Neuronal stem cell (in vitro differentiated cells): Measurements from ENCODE around the gene ZNF219.

Experiments
- DNase-seq: peaks from one replicate; pipeline ENCODE4 v3.0.0-alpha.2; 2013; ENCODE audit warnings: low spot score
- H2AFZ ChIP-seq: one replicate; pipeline ENCODE4 v1.6.1; 2013; ENCODE audit warnings: mild to moderate bottlenecking, low read length, inconsistent platforms
- H2AK5ac ChIP-seq: 2 replicates; pipeline ENCODE4 v1.6.1; 2013; ENCODE audit warnings: low read depth, mild to moderate bottlenecking, inconsistent platforms, low read length, moderate library complexity, mixed read lengths
- H2BK120ac ChIP-seq: 2 replicates; pipeline ENCODE4 v1.6.1; 2013; ENCODE audit warnings: low read depth, mild to moderate bottlenecking, inconsistent platforms, low read length, moderate library complexity, mixed read lengths
- H2BK12ac ChIP-seq: one replicate; pipeline ENCODE4 v1.6.1; 2013; ENCODE audit warnings: low read length, inconsistent platforms
- H2BK15ac ChIP-seq: 2 replicates; pipeline ENCODE4 v1.6.1; 2013; ENCODE audit warnings: mild to moderate bottlenecking, low read length, inconsistent platforms, mixed read lengths
- H2BK5ac ChIP-seq: one replicate; pipeline ENCODE4 v1.6.1; 2013; ENCODE audit warnings: inconsistent platforms, mild to moderate bottlenecking, low read length, moderate library complexity
- H3K14ac ChIP-seq: one replicate; pipeline ENCODE4 v1.6.1; 2013; ENCODE audit warnings: low read length, inconsistent platforms
- H3K18ac ChIP-seq: 2 replicates; pipeline ENCODE4 v1.6.1; 2013; ENCODE audit warnings: low read length, inconsistent platforms
- H3K23ac ChIP-seq: 2 replicates; pipeline ENCODE4 v1.6.1; 2013; ENCODE audit warnings: low read depth, mild to moderate bottlenecking, mixed read lengths, low read length, inconsistent platforms; ENCODE audit not compliant: poor library complexity
- H3K27ac ChIP-seq: replicated peaks from 3 replicates; pipeline ENCODE4 v1.5.1; 2013; ENCODE audit warnings: low read length, inconsistent platforms
- H3K27me3 ChIP-seq, 3 experiments: 2 replicates each; pipeline ENCODE4 v1.6.1; 2013; ENCODE audit warnings: low read length in 3 of 3, mild to moderate bottlenecking in 2 of 3, inconsistent platforms in 1 of 3, low read depth in 1 of 3, mixed read lengths in 1 of 3, moderate library complexity in 1 of 3; ENCODE audit not compliant: control insufficient read depth in 3 of 3, insufficient read depth in 3 of 3
- H3K36me3 ChIP-seq, 2 donors: replicated peaks in 1 of 2; 2 replicates each; pipeline ENCODE4 v1.6.1; 2013; ENCODE audit warnings: low read length in 2 of 2; ENCODE audit not compliant: control insufficient read depth in 2 of 2, insufficient read depth in 2 of 2
- H3K4ac ChIP-seq: 2 replicates; pipeline ENCODE4 v1.6.1; 2013; ENCODE audit warnings: inconsistent platforms, mild to moderate bottlenecking, low read length, moderate library complexity
- H3K4me1 ChIP-seq, 2 donors: 1 replicate in 1 of 2; 2 replicates in 1 of 2; pipeline ENCODE4 v1.6.1; 2013; ENCODE audit warnings: low read length in 2 of 2, low read depth in 1 of 2; ENCODE audit not compliant: control insufficient read depth in 2 of 2, insufficient read depth in 1 of 2
- H3K4me2 ChIP-seq: one replicate; pipeline ENCODE4 v1.6.1; 2013; ENCODE audit warnings: mild to moderate bottlenecking, low read length, inconsistent platforms; ENCODE audit not compliant: insufficient read depth, poor library complexity, severe bottlenecking
- H3K4me3 ChIP-seq, 2 donors: 2 replicates each; pipeline ENCODE4 v1.5.1; 2013; ENCODE audit warnings: low read length in 2 of 2, mild to moderate bottlenecking in 2 of 2, inconsistent platforms in 1 of 2, moderate library complexity in 1 of 2
- H3K79me1 ChIP-seq: one replicate; pipeline ENCODE4 v1.6.1; 2013; ENCODE audit warnings: low read depth, mild to moderate bottlenecking, inconsistent platforms, low read length, moderate library complexity
- H3K9ac ChIP-seq: one replicate; pipeline ENCODE4 v1.6.1; 2013; ENCODE audit warnings: mild to moderate bottlenecking, low read depth, low read length, inconsistent platforms; ENCODE audit not compliant: poor library complexity
- H3K9me3 ChIP-seq, 2 donors: replicated peaks in 1 of 2; 2 replicates each; pipeline versions ENCODE3 to v1.6.1; 2013; ENCODE audit warnings: low read length in 2 of 2, mild to moderate bottlenecking in 2 of 2, inconsistent platforms in 1 of 2, low read depth in 1 of 2, mixed read lengths in 1 of 2, moderate library complexity in 1 of 2; ENCODE audit not compliant: control insufficient read depth in 2 of 2, insufficient read depth in 1 of 2
- H4K8ac ChIP-seq: one replicate; pipeline ENCODE4 v1.6.1; 2013; ENCODE audit warnings: low read depth, mild to moderate bottlenecking, inconsistent platforms, low read length, moderate library complexity
- H4K91ac ChIP-seq: one replicate; pipeline ENCODE4 v1.6.1; 2013; ENCODE audit warnings: low read length, low read depth, mild to moderate bottlenecking, inconsistent platforms; ENCODE audit not compliant: poor library complexity
- WGBS, 2 donors: extraction: QIAGEN DNeasy Blood & Tissue Kit; methylation state at CpG; one replicate each; pipeline ENCODE4 v1.1.7; 2013; ENCODE audit warnings: missing lambda C conversion rate in 2 of 2, mixed read lengths in 1 of 2; ENCODE audit not compliant: insufficient read length in 2 of 2, insufficient replicate concordance in 1 of 2; ENCODE audit errors: extremely low coverage in 2 of 2; 5-methylcytosine and 5-hydroxymethylcytosine counted together

ZNF219 gene

GRCh38 chr14:21054123-21054767 lies 44.2 kb downstream of the ZNF219 start:
- Histone ChIP-seq H3K23ac (no peak overlapping the region), H3K27me3 (peaks cover 0 to 33% (median 0%) of the 10 kb centered on the region in 3 experiments), H3K36me3 (no peaks in the 10 kb centered on the region), H3K27ac (no peak overlapping the region), H3K4ac (no peak overlapping the region), H3K9me3 (no peaks in the 10 kb centered on the region), H3K18ac (no peak overlapping the region), H4K91ac (no peak overlapping the region), H3K4me3 (no peak overlapping the region), H2BK5ac (no peak overlapping the region), H2AFZ (no peak overlapping the region), H4K8ac (no peak overlapping the region), H3K4me1 (no peaks in the 10 kb centered on the region), H2BK12ac (no peak overlapping the region), H3K4me2 (no peak overlapping the region), H3K9ac (no peak overlapping the region), H2AK5ac (no peak overlapping the region), H3K79me1 (no peaks in the 10 kb centered on the region), H2BK120ac (no peak overlapping the region), H2BK15ac (no peak overlapping the region), H3K14ac (no peak overlapping the region)
- WGBS, 2 donors, result no CpG with 5 or more reads among the region's 3 CpGs
- DNase-seq, result no peak

- Histone ChIP-seq H3K23ac (no peak overlapping the region), H4K91ac (no peak overlapping the region), H2AFZ (no peak overlapping the region), H2AK5ac (no peak overlapping the region), H3K27ac (no peak overlapping the region), H3K36me3 (no peaks in the 10 kb centered on the region), H3K4me3 (no peak overlapping the region), H2BK120ac (no peak overlapping the region), H4K8ac (no peak overlapping the region), H2BK15ac (no peak overlapping the region), H3K4ac (no peak overlapping the region), H3K18ac (no peak overlapping the region), H2BK5ac (no peak overlapping the region), H3K79me1 (no peaks in the 10 kb centered on the region), H3K9ac (no peak overlapping the region), H3K4me2 (no peak overlapping the region), H3K27me3 (peaks cover 0 to 33% (median 0%) of the 10 kb centered on the region in 3 experiments), H2BK12ac (no peak overlapping the region), H3K9me3 (no peaks in the 10 kb centered on the region), H3K14ac (no peak overlapping the region), H3K4me1 (no peaks in the 10 kb centered on the region)
- no CpG with 5 or more reads among the region's 20 CpGs for WGBS, 2 donors
- no peak for DNase-seq
Observed at GRCh38 chr14:21053184-21054122, 45.0 kb downstream of the ZNF219 start.

- Histone ChIP-seq H3K27ac (no peak overlapping the region), H2BK12ac (no peak overlapping the region), H3K23ac (no peak overlapping the region), H3K4me1 (no peaks in the 10 kb centered on the region), H2BK5ac (no peak overlapping the region), H3K36me3 (no peaks in the 10 kb centered on the region), H2AK5ac (no peak overlapping the region), H3K79me1 (no peaks in the 10 kb centered on the region), H2BK120ac (no peak overlapping the region), H3K4me3 (no peak overlapping the region), H3K18ac (no peak overlapping the region), H3K9ac (no peak overlapping the region), H3K14ac (no peak overlapping the region), H3K4me2 (no peak overlapping the region), H4K8ac (no peak overlapping the region), H4K91ac (no peak overlapping the region), H3K4ac (no peak overlapping the region), H2AFZ (no peak overlapping the region), H2BK15ac (no peak overlapping the region), H3K27me3 (peaks cover 0 to 21% (median 0%) of the 10 kb centered on the region in 3 experiments), H3K9me3 (no peaks in the 10 kb centered on the region)
- WGBS, 2 donors, result no CpG with 5 or more reads among the region's 3 CpGs
- no peak for DNase-seq
Observed at GRCh38 chr14:21050597-21050996, 47.9 kb downstream of the ZNF219 start.

GRCh38 chr14:21049271-21049673 lies 49.2 kb downstream of the ZNF219 start:
- H3K27ac ChIP-seq, result no peak overlapping the region

More at GRCh38 chr14:21049271-21049673, 49.2 kb downstream of the ZNF219 start:
- WGBS, 2 donors, result no CpG with 5 or more reads among the region's 3 CpGs
- H4K8ac ChIP-seq, result no peak overlapping the region
- H2AK5ac ChIP-seq, result no peak overlapping the region
- no peaks in the 10 kb centered on the region for H3K9me3 ChIP-seq
- no peak overlapping the region for H3K14ac ChIP-seq
- no peak overlapping the region for H3K4me2 ChIP-seq
- no peak overlapping the region for H3K9ac ChIP-seq
- H3K4me1 ChIP-seq, result no peaks in the 10 kb centered on the region
- no peak overlapping the region for H3K18ac ChIP-seq
- H4K91ac ChIP-seq, result no peak overlapping the region
- no peak overlapping the region for H2AFZ ChIP-seq
- DNase-seq, result no peak
- H2BK15ac ChIP-seq, result no peak overlapping the region
- no peak overlapping the region for H2BK120ac ChIP-seq
- no peak overlapping the region for H2BK5ac ChIP-seq
- peaks cover 0 to 23% (median 0%) of the 10 kb centered on the region in 3 experiments for H3K27me3 ChIP-seq
- H3K4me3 ChIP-seq, result no peak overlapping the region
- H2BK12ac ChIP-seq, result no peak overlapping the region
- H3K36me3 ChIP-seq, result no peaks in the 10 kb centered on the region
- no peaks in the 10 kb centered on the region for H3K79me1 ChIP-seq
- no peak overlapping the region for H3K23ac ChIP-seq
- no peak overlapping the region for H3K4ac ChIP-seq
